K562 (cell line): ENCODE data around the gene GNB5. TPM values are rescaled to one million over a fixed set of nuclear protein-coding genes. Genes with fewer than 3 reads are reported as not detected.

Experiments used
- ARNT ChIP-seq, 2 experiments: fragments of 450-650 bp; IDR thresholded peaks; 2 replicates each; pipeline ENCODE4 v1.6.1; 2016; ENCODE audit warnings: mild to moderate bottlenecking in 1 of 2
- JUN ChIP-seq, 2 experiments: sonication (generic) in 1 of 2; formaldehyde crosslinking in 1 of 2; IDR thresholded peaks; 2 replicates each; pipeline versions ENCODE4 v1.6.1 to v1.8.0; 2012 to 2022; ENCODE audit warnings: borderline replicate concordance in 2 of 2, mild to moderate bottlenecking in 2 of 2, improper control_type of control experiment in 1 of 2, low read depth in 1 of 2, low read length in 1 of 2, missing genetic modification reagents in 1 of 2
- KLF1 ChIP-seq: fragments of 450-650 bp; IDR thresholded peaks from 2 replicates; pipeline ENCODE4 v1.6.1; 2016; ENCODE audit warnings: missing genetic modification characterization, missing compliant biosample characterization
- NRF1 ChIP-seq, 2 experiments: fragments of 450-650 bp; IDR thresholded peaks in 1 of 2; conservative IDR thresholded peaks in 1 of 2; 2 replicates each; pipeline ENCODE4 v1.6.1; 2014; ENCODE audit warnings: mild to moderate bottlenecking in 2 of 2
- PRMT5 ChIP-seq: sonication (generic); formaldehyde crosslinking; IDR thresholded peaks from 2 replicates; pipeline ENCODE4 v1.5.0; 2020; ENCODE audit warnings: missing genetic modification reagents
- ZC3H4 ChIP-seq: sonication (generic); formaldehyde crosslinking; IDR thresholded peaks from 2 replicates; pipeline ENCODE4 v1.9.0; 2021; ENCODE audit warnings: missing genetic modification reagents, borderline replicate concordance
- ZFX ChIP-seq: sonication (generic); formaldehyde crosslinking; IDR thresholded peaks from 2 replicates; pipeline ENCODE4 v1.8.0; 2022; ENCODE audit warnings: mild to moderate bottlenecking, missing genetic modification reagents, moderate library complexity
- ZNF316 ChIP-seq: fragments of 450-650 bp; IDR thresholded peaks from 2 replicates; pipeline ENCODE4 v1.6.1; 2016
- polyA plus RNA-seq, 8 experiments: library from polyadenylated mRNA; depleted of rRNA in 4 of 8; stranded (reverse) in 5 of 8; unstranded in 3 of 8; fragments of >200 nt; fragmentation: Nextera tagmentation in 2 of 8; fragmentation: Illumina TruSeq in 1 of 8; extraction: Ambion mirVana in 2 of 8; extraction: Trizol in 1 of 8; gene quantifications; 2 replicates each; pipeline versions ENCODE4 v1.2.1 to v1.2.3, GENCODE V29; 2011 to 2014; ENCODE audit warnings: inconsistent platforms in 1 of 8, missing spikeins in 1 of 8
- total RNA-seq, 7 experiments: library from RNA; depleted of rRNA in 6 of 7; stranded (reverse); fragments of >200 nt in 6 of 7; fragmentation: Illumina TruSeq in 2 of 7; extraction: Trizol in 2 of 7; gene quantifications; 2 replicates each; pipeline versions ENCODE4 v1.2.1 to v1.2.3, GENCODE V29; 2011 to 2021; ENCODE audit warnings: low replicate concordance in 1 of 7
- TF ChIP-seq, protein P1 (sequence below): fragments of 250-450 bp; sonication (Bioruptor Pico); IDR thresholded peaks from 2 replicates; pipeline ENCODE4 v1.9.0; 2021; ENCODE audit warnings: mild to moderate bottlenecking
- TF ChIP-seq, protein P2 (sequence below), 3 experiments: IDR thresholded peaks in 2 of 3; conservative IDR thresholded peaks in 1 of 3; 2 replicates each; pipeline ENCODE4 v1.5.1; 2011 to 2012; ENCODE audit warnings: low read length in 3 of 3, mild to moderate bottlenecking in 3 of 3, control low read depth in 2 of 3, improper control_type of control experiment in 1 of 3, inconsistent platforms in 1 of 3, low read depth in 1 of 3, mixed read lengths in 1 of 3, moderate library complexity in 1 of 3; ENCODE audit not compliant: insufficient read depth in 2 of 3
- TF ChIP-seq, protein P3 (sequence below): fragments of 250-450 bp; sonication (Bioruptor Pico); IDR thresholded peaks from 2 replicates; pipeline ENCODE4 v1.5.0; 2021

GNB5 gene
- total and polyA plus RNA-seq, 9 of the 15 experiments (the other 6 are each of a cell fraction or from before 2014, with no cell fraction given): 0.11 to 2.1 (median 0.77) TPM

DNA sequence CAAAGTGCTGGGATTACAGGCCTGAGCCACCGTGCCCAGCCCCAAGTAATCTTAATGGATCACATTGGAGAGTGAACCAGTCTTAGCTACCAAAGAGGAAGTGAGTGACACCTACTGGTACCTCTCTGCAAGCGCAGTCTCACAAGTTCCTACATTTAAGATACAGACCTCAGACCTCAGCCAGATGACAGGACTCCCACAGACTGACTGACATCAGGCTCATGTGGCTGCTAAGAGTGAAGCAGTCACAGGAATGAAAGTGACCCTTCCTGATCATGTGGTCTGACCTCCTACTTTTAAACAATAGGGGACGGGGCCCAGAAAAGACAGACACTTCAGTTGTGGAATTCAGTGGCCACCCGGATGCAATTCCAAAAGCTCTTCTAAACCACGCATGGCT is 36.3 kb upstream of the GNB5 start (continued):
- TF ChIP-seq ZC3H4 (CRISPR knock-in tag) (no peak), KLF1 (tag) (no peak), ZFX (CRISPR knock-in tag) (no peak), PRMT5 (CRISPR knock-in tag) (no peak), ARNT (IDR thresholded peaks at IDR 0.05) (no peak), ZNF316 (no peak), NRF1 (conservative IDR thresholded peaks at IDR 0.05 in 1 of 2, IDR thresholded peaks at IDR 0.05 in 1 of 2) (peak in 1 of 2 experiments; percentile 42; a peak in 2 of 4 replicates), JUN (IDR thresholded peaks at IDR 0.05; ENCODE audit: borderline replicate concordance, low read depth, low read length) (no peak), JUN (CRISPR knock-in tag; IDR thresholded peaks at IDR 0.05; ENCODE audit: borderline replicate concordance) (no peak)
- TF ChIP-seq, protein P1, sequence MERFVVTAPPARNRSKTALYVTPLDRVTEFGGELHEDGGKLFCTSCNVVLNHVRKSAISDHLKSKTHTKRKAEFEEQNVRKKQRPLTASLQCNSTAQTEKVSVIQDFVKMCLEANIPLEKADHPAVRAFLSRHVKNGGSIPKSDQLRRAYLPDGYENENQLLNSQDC (CRISPR knock-in tag): no peak
- TF ChIP-seq, protein P2, sequence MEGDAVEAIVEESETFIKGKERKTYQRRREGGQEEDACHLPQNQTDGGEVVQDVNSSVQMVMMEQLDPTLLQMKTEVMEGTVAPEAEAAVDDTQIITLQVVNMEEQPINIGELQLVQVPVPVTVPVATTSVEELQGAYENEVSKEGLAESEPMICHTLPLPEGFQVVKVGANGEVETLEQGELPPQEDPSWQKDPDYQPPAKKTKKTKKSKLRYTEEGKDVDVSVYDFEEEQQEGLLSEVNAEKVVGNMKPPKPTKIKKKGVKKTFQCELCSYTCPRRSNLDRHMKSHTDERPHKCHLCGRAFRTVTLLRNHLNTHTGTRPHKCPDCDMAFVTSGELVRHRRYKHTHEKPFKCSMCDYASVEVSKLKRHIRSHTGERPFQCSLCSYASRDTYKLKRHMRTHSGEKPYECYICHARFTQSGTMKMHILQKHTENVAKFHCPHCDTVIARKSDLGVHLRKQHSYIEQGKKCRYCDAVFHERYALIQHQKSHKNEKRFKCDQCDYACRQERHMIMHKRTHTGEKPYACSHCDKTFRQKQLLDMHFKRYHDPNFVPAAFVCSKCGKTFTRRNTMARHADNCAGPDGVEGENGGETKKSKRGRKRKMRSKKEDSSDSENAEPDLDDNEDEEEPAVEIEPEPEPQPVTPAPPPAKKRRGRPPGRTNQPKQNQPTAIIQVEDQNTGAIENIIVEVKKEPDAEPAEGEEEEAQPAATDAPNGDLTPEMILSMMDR (IDR thresholded peaks at IDR 0.05 in 2 of 3, conservative IDR thresholded peaks at IDR 0.05 in 1 of 3; ENCODE audit: insufficient read depth in 2 of 3, low read depth in 1 of 3, low read length in 3 of 3): peak; percentile 66 to 82 (median 79)
- TF ChIP-seq, protein P3, sequence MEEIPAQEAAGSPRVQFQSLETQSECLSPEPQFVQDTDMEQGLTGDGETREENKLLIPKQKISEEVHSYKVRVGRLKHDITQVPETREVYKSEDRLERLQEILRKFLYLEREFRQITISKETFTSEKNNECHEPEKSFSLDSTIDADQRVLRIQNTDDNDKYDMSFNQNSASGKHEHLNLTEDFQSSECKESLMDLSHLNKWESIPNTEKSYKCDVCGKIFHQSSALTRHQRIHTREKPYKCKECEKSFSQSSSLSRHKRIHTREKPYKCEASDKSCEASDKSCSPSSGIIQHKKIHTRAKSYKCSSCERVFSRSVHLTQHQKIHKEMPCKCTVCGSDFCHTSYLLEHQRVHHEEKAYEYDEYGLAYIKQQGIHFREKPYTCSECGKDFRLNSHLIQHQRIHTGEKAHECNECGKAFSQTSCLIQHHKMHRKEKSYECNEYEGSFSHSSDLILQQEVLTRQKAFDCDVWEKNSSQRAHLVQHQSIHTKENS: no peak
